Activated T-helper 1 cell treated with anti-CD3 and anti-CD28 coated beads, Interleukin-12 subunit alpha, Interleukin-12 subunit beta, Interleukin-2, Interleukin-4 antibody, amounts not matched to agents 30 ng/mL and 10 ng/mL and 1 ng/mL, durations not matched to agents 14 hours and 24 hours and 36 hours (primary cell): ENCODE measurements around the gene ZAP70. TPM values are rescaled to one million over a fixed set of nuclear protein-coding genes. Genes with fewer than 3 reads are reported as not detected.
A peak's percentile ranks its signal among the peaks of the same experiment; 100 is the strongest.

Experiments used
- DNase-seq: peaks from one replicate; pipeline ENCODE4 v3.0.0; 2021; ENCODE audit warnings: low spot score
- H3K27ac Mint-ChIP-seq: one replicate; pipeline ENCODE4 v1.8.0; 2021; ENCODE audit warnings: mild to moderate bottlenecking, mixed read lengths
- H3K27me3 Mint-ChIP-seq: one replicate; pipeline ENCODE4 v1.8.0; 2022; ENCODE audit warnings: mild to moderate bottlenecking, moderate library complexity, mixed read lengths; ENCODE audit not compliant: insufficient read depth
- H3K36me3 Mint-ChIP-seq: one replicate; pipeline ENCODE4 v1.8.0; 2021; ENCODE audit warnings: low read depth, mixed read lengths
- H3K4me1 Mint-ChIP-seq: one replicate; pipeline ENCODE4 v1.8.0; 2021; ENCODE audit warnings: low read depth, mixed read lengths
- H3K4me3 Mint-ChIP-seq: one replicate; pipeline ENCODE4 v1.8.0; 2021; ENCODE audit warnings: mild to moderate bottlenecking, moderate library complexity, mixed read lengths
- H3K9me3 Mint-ChIP-seq: one replicate; pipeline ENCODE4 v1.8.0; 2021; ENCODE audit warnings: mixed read lengths
- intact Hi-C: fragments of 100-400 bp; cut with micrococcal nuclease; formaldehyde crosslinking; loops from one replicate; pipeline ENCODE4 v1.15.1; 2024
- total RNA-seq: library from RNA; stranded (reverse); gene quantifications from 2 replicates; pipeline ENCODE4 v1.2.3, GENCODE V29; 2022

ZAP70 gene
- total RNA-seq, 1 donor from 2014 or later: 313 TPM

- Mint-ChIP-seq H3K36me3 (peaks cover 54% of the 10 kb centered on the region), H3K27ac (peak overlapping the region; percentile 64), H3K4me3 (peak overlapping the region; percentile 45), H3K4me1 (peaks cover 73% of the 10 kb centered on the region), H3K27me3 (no peaks in the 10 kb centered on the region), H3K9me3 (no peaks in the 10 kb centered on the region)
- intact Hi-C loops: no loop called here
- peak; percentile 27 for DNase-seq
Observed at GRCh38 chr2:97742381-97742847, 29.0 kb downstream of the ZAP70 start.

- DNase-seq: no peak
- H3K27me3 Mint-ChIP-seq: no peaks in the 10 kb centered on the region
Observed at GRCh38 chr2:97743913-97744312, 30.5 kb downstream of the ZAP70 start.

GRCh38 chr2:97745474-97746174 lies 32.2 kb downstream of the ZAP70 start:
- Mint-ChIP-seq H3K4me3 (peak overlapping the region; percentile 27), H3K27ac (peak overlapping the region; percentile 60)
- intact Hi-C loops: loop anchor here (1.0 to 2.0 kb wide), 5 partner anchors 15 to 155 kb away; no protein-coding TSS in a partner anchor

More at GRCh38 chr2:97743913-97744312, 30.5 kb downstream of the ZAP70 start:
- no peak overlapping the region for H3K27ac Mint-ChIP-seq
- H3K36me3 Mint-ChIP-seq: peaks cover 49% of the 10 kb centered on the region
- H3K9me3 Mint-ChIP-seq: no peaks in the 10 kb centered on the region
- intact Hi-C loops: loop anchor here (2.0 kb wide), 1 partner anchor 25 kb away; no protein-coding TSS in a partner anchor
- H3K4me1 Mint-ChIP-seq: peaks cover 76% of the 10 kb centered on the region
- H3K4me3 Mint-ChIP-seq: no peak overlapping the region

GRCh38 chr2:97747285-97747684 lies 33.9 kb downstream of the ZAP70 start:
- Mint-ChIP-seq H3K4me3 (no peak overlapping the region), H3K36me3 (peaks cover 34% of the 10 kb centered on the region), H3K27me3 (no peaks in the 10 kb centered on the region), H3K4me1 (peaks cover 57% of the 10 kb centered on the region), H3K9me3 (no peaks in the 10 kb centered on the region), H3K27ac (no peak overlapping the region)
- intact Hi-C loops: loop anchor here (2.0 kb wide), 2 partner anchors 14 to 22 kb away; no protein-coding TSS in a partner anchor
- no peak for DNase-seq

More at GRCh38 chr2:97745474-97746174, 32.2 kb downstream of the ZAP70 start:
- DNase-seq: peak; percentile 32
- peaks cover 43% of the 10 kb centered on the region for H3K36me3 Mint-ChIP-seq
- H3K27me3 Mint-ChIP-seq: no peaks in the 10 kb centered on the region
- no peaks in the 10 kb centered on the region for H3K9me3 Mint-ChIP-seq
- H3K4me1 Mint-ChIP-seq: peaks cover 73% of the 10 kb centered on the region

GRCh38 chr2:97747716-97748115 lies 34.3 kb downstream of the ZAP70 start:
- intact Hi-C loops: loop anchor here (1.0 to 2.0 kb wide), 6 partner anchors 7 to 637 kb away; no protein-coding TSS in a partner anchor
- Mint-ChIP-seq H3K4me1 (peaks cover 53% of the 10 kb centered on the region), H3K9me3 (no peaks in the 10 kb centered on the region), H3K4me3 (no peak overlapping the region), H3K27me3 (no peaks in the 10 kb centered on the region), H3K27ac (no peak overlapping the region), H3K36me3 (peaks cover 33% of the 10 kb centered on the region)
- no peak for DNase-seq

- H3K27me3 Mint-ChIP-seq: no peaks in the 10 kb centered on the region
Observed at GRCh38 chr2:97749581-97749980, 36.2 kb downstream of the ZAP70 start.

GRCh38 chr2:97750017-97750416 lies 36.6 kb downstream of the ZAP70 start:
- H3K9me3 Mint-ChIP-seq: no peaks in the 10 kb centered on the region
- no peak for DNase-seq
- peaks cover 22% of the 10 kb centered on the region for H3K36me3 Mint-ChIP-seq
- peaks cover 33% of the 10 kb centered on the region for H3K4me1 Mint-ChIP-seq
- H3K4me3 Mint-ChIP-seq: no peak overlapping the region
- intact Hi-C loops: no loop called here
- no peak overlapping the region for H3K27ac Mint-ChIP-seq
- no peaks in the 10 kb centered on the region for H3K27me3 Mint-ChIP-seq

More at GRCh38 chr2:97749581-97749980, 36.2 kb downstream of the ZAP70 start:
- no peaks in the 10 kb centered on the region for H3K9me3 Mint-ChIP-seq
- H3K4me3 Mint-ChIP-seq: no peak overlapping the region
- DNase-seq: no peak
- peaks cover 22% of the 10 kb centered on the region for H3K36me3 Mint-ChIP-seq
- peaks cover 35% of the 10 kb centered on the region for H3K4me1 Mint-ChIP-seq
- intact Hi-C loops: loop anchor here (2.0 kb wide), 1 partner anchor 635 kb away; no protein-coding TSS in a partner anchor
- H3K27ac Mint-ChIP-seq: no peak overlapping the region

- no peaks in the 10 kb centered on the region for H3K9me3 Mint-ChIP-seq
- peaks cover 16% of the 10 kb centered on the region for H3K4me1 Mint-ChIP-seq
- intact Hi-C loops: no loop called here
Observed at GRCh38 chr2:97751752-97752151, 38.4 kb downstream of the ZAP70 start.

GRCh38 chr2:97752342-97753334 lies 39.3 kb downstream of the ZAP70 start:
- no peak for DNase-seq
- peaks cover 8% of the 10 kb centered on the region for H3K4me1 Mint-ChIP-seq
- no peaks in the 10 kb centered on the region for H3K9me3 Mint-ChIP-seq
- intact Hi-C loops: no loop called here
- H3K27ac Mint-ChIP-seq: no peak overlapping the region
- H3K4me3 Mint-ChIP-seq: no peak overlapping the region
- no peaks in the 10 kb centered on the region for H3K27me3 Mint-ChIP-seq
- peaks cover 25% of the 10 kb centered on the region for H3K36me3 Mint-ChIP-seq

More at GRCh38 chr2:97751752-97752151, 38.4 kb downstream of the ZAP70 start:
- no peak overlapping the region for H3K27ac Mint-ChIP-seq
- no peaks in the 10 kb centered on the region for H3K27me3 Mint-ChIP-seq
- DNase-seq: no peak
- H3K4me3 Mint-ChIP-seq: no peak overlapping the region
- H3K36me3 Mint-ChIP-seq: peaks cover 22% of the 10 kb centered on the region

GRCh38 chr2:97754690-97755346 lies 41.4 kb downstream of the ZAP70 start:
- Mint-ChIP-seq H3K27ac (peak overlapping the region; percentile 13), H3K4me1 (peaks cover 6% of the 10 kb centered on the region), H3K36me3 (peaks cover 27% of the 10 kb centered on the region), H3K4me3 (no peak overlapping the region), H3K9me3 (no peaks in the 10 kb centered on the region), H3K27me3 (no peaks in the 10 kb centered on the region)
- intact Hi-C loops: no loop called here
- DNase-seq: no peak

- DNase-seq: no peak
- no peak overlapping the region for H3K4me3 Mint-ChIP-seq
Observed at GRCh38 chr2:97755491-97755890, 42.1 kb downstream of the ZAP70 start.

GRCh38 chr2:97757062-97757461 lies 43.7 kb downstream of the ZAP70 start:
- Mint-ChIP-seq H3K9me3 (no peaks in the 10 kb centered on the region), H3K4me1 (peaks cover 28% of the 10 kb centered on the region), H3K27ac (no peak overlapping the region), H3K27me3 (no peaks in the 10 kb centered on the region), H3K4me3 (no peak overlapping the region), H3K36me3 (peaks cover 35% of the 10 kb centered on the region)
- intact Hi-C loops: no loop called here
- DNase-seq: no peak

More at GRCh38 chr2:97755491-97755890, 42.1 kb downstream of the ZAP70 start:
- Mint-ChIP-seq H3K4me1 (peaks cover 13% of the 10 kb centered on the region), H3K9me3 (no peaks in the 10 kb centered on the region), H3K36me3 (peaks cover 34% of the 10 kb centered on the region), H3K27me3 (no peaks in the 10 kb centered on the region), H3K27ac (no peak overlapping the region)
- intact Hi-C loops: no loop called here
